ENCODE data around the gene PRLHR.

- TF ChIP-seq CTCF (CRISPR knock-in tag; IDR thresholded peaks at IDR 0.05) (peak; percentile 58), EZH2 (conservative IDR thresholded peaks at IDR 0.05; ENCODE audit: low read depth, low read length) (no peak), PHB2 (IDR thresholded peaks at IDR 0.05; ENCODE audit: partially characterized antibody) (no peak), RNF2 (conservative IDR thresholded peaks at IDR 0.05; ENCODE audit: low read depth) (no peak), ZNF773 (CRISPR knock-in tag; IDR thresholded peaks at IDR 0.05; ENCODE audit: borderline replicate concordance) (no peak)
Observed at GRCh38 chr10:118564652-118565051, 30.8 kb downstream of the PRLHR start.

All from HepG2 (cell line).